Measurements from ENCODE around the gene IL12RB2.
"Not testable (repeated sequence)": the region's sequence is repeated elsewhere in the genome, so short reads cannot be mapped to it uniquely, and the experiment has no call there.

IL12RB2 gene

DNA sequence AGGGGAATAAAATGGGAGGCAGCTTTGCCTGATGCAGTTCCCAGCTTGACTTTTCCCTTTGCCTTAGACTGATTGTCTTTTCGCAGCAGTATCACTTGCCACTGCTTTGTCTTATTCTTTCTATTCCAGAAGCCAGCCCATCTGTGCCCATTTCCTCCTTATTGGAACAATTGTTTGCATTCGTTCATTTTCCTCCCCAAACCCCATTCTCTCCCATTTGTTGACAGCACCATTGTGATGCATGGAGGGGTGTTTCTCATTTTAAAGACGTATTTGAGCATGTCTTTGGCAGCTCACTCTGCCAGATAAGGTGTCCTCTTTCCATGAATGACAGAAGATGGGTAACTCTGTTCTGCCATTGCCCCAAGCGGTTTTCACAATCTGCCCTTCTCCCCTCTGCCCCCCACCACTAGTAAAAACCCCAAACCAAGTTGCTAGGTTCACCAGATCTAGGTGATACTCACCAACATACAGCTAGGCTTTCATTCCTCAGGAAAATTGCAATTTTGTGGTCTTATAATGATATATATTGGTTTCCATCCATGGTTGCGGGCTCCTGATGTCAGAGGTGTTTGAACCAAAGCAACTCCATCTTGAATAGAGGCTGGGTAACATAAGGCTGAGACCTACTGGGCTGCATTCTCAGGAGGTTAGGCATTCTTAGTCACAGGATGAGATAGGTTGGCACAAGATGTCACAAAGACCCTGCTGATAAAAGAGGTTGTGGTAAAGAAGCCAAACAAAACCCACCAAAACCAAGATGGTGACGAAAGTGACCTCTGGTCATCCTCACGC is 91.7 kb downstream of the IL12RB2 start:
- DNase-seq (ENCODE audit: low spot score) = no peak

DNA sequence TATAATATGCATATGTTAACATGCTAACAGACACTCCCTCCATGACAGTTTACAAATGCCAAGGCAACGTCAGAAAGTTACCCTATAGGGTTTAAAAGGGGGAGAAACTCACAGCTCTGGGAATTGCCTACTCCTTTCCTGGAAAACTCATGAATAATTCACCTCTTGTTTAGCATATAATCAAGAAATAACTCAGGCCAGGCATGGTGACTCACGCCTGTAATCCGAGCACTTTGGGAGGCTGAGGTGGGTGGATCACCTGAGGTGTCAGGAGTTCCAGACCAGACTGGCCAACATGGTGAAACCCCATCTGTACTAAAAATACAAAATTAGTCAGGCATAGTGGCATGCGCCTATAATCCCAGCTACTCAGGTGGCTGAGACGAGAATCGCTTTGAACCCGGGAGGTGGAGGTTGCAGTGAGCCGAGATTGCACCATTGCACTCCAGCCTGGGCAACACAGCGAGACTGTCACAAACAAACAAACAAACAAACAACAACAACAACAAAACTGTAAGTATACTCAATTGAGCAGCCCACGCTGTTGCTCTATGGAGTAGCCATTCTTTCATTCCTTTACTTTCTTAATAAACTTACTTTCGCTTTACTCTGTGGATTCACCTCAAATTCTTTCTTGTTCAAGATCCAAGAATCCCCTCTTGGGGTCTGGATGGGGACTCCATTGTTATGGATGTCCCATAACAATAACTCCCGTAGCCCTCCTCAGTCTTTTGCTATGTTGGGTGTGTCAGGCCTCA is 92.5 kb downstream of the IL12RB2 start:
- DNase-seq (ENCODE audit: low spot score) = peak; percentile 92

DNA sequence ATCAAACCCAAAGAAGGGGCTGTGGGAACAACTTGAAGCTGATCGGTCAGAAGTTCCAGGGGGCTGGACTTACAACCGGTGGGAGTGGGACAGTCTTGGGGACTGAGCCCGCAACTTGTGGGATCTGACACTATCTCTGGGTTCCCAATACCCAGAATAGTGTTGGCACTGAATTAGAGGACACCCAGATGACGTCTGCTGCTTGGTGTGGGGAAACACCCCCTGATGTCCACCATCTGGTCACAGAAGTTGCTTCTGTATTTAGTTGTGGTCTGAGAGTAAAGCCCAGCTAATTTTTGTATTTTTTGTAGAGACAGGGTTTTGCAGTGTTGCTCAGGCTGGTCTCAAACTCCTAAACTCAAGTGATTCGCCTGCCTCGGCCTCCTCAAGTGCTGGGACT is 93.8 kb downstream of the IL12RB2 start:
- DNase-seq (ENCODE audit: low spot score) = no peak

DNA sequence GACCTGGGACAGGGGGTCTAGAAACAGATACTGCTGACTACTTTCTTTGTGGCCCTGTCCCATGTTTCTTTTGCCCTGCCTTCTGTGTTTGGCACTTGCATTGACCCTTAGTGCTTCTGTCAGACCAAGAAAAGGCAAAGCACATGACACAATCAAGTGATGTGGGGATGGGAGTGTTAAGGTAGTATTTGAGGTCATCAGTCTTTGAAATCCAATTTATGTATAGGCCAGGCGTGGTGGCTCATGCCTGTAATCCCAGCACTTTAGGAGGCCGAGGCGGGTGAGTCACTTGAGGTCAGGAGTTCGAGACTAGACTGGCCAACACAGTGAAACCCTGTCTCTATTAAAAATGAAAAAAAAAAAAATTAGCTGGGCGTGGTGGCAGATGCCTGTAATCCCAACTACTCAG is 96.5 kb downstream of the IL12RB2 start:
- peak; percentile 37 for DNase-seq (ENCODE audit: low spot score)

DNA sequence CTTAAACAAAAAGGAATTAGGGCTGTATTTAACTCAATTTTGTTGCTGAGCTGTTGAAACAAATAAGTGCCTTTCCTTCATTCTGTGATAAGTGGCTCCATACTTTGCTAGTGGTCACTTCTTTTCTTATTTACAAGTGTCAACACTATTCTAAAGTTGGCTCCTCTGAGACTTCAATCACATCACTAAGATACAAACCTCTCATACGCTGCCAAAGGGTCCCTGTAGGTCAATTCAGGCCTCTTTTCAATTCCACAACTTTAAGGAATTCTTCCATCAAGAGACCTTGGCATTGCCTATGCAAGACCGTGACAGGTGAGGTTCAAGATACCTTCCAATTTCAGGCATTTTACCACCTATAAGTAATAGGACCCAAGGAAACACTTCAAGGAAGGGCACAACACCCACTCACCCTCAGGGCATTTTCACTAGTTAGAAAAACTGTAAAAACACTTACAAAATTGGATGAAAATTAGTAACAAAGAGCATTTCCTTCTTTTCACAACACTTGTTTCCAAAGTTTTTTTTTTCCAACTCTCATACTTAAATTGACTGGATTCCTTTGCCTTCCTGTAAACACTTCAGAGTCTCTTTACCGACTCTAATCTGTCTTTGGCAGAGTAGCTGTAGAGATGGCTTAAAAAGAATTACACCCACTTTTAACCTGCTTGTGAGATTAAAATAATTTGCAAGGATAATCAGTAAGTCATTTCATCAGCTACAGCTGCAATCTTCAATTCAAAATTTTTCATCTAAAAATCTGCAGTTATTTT is 98.0 kb downstream of the IL12RB2 start:
- DNase-seq (ENCODE audit: low spot score) = no peak

DNA sequence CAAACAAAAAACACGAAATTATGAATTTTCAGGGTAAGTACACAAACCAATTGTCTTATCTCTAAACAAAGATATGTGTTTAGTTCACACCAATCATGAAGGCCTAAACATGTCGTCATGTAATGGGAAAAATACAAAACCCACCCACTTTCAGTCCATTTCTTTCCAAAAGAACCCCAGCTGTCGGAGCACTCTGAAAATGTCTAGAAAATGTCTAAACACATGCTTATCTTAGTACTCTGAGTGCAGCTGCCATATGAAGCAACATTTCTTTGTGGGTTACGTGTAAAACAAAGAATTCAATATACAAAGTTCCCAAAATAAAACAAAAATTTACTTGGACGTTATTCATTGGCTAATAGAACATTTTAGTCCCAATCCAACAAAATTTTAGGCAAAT is 99.8 kb downstream of the IL12RB2 start:
- DNase-seq (ENCODE audit: low spot score) = no peak

DNA sequence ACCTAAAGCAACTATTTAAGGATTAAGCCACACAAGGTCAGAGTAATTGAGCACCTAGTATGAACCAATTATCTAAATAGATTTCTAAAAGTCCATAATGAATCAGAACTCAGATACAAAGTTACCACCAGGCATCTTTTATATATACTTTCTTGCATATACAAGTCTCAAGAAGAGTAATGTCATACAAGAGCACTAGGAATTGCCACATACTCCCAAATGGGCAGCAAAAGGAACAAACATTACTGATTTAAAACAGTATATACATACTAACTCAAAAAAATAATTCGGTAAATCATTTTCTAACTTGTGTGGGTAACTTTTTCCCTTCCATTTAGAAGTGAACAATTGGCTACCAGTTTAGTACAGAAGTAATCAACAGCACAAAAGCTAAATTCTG is 100.5 kb downstream of the IL12RB2 start:
- no peak for DNase-seq (ENCODE audit: low spot score)

DNA sequence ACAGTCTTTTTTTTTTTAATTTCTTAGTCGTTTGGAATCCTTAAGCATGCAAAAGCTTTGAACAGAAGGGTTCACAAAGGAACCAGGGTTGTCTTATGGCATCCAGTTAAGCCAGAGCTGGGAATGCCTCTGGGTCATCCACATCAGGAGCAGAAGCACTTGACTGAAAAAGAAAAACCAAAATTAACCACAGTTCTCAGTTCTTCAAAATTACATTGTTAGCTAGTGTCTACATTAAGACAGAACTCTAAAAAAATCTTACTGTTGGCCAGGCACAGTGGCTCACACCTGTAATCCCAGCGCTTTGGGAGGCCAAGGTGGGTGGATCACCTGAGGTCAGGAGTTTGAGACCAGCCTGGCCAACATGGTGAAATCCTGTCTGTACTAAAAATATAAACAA is 105.4 kb downstream of the IL12RB2 start:
- DNase-seq (ENCODE audit: low spot score) = not testable (repeated sequence)

DNA sequence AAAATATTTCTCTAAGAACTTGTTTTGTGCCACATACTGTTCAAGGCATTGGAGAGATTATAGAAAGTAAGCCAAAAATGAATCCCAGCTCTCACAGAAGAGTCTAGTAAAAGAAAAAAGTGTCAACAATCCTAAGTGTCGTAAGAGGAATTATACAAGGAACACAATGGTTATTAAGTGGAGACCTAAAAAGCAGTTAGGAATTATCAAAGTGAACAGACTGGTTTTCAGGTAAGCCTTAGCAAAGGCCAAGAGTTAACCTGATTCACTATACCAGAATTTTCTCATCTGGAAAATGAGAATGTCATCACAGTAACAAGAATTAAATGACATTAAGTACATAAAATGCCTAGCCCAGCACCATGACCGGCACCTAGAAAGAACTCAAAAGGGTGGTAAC is 106.9 kb downstream of the IL12RB2 start:
- DNase-seq (ENCODE audit: low spot score) = no peak

DNA sequence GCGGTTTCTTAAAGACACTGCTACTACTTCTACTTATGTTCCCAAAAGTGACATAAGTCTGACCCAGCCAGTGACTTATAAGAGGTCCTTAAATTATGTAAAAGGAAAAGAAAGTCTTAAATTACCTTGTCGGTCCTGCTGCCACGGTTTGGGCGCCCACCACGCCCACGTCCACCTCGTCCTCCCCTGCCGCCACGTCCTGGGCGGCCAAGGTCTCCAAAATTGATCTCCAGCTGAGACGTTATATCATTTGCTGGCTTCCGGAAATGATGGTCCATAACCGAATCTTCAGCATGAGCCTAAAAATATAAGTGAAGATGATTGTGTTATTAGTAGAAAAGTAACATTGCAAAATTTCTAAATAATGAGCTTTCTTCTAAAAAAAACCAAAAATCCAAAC is 107.4 kb downstream of the IL12RB2 start:
- DNase-seq (ENCODE audit: low spot score) = no peak

DNA sequence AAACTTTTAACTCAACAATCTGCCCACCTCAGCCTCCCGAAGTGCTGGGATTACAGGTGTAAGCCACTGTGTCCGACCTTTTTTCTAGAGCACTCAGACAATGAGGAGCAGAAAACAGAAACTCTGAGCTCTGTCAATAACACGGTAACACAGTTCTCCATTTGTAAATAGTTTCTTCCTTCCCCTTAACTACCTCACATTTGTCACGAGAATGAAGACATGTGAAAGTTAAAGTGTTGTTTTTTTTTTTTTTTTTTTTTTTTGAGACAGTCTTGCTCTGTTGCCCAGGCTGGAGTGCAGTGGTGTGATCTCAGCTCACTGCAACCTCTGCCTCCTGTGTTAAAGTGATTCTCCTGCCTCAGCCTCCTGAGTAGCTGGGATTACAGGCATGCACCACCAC is 110.1 kb downstream of the IL12RB2 start:
- not testable (repeated sequence) for DNase-seq (ENCODE audit: low spot score)

DNA sequence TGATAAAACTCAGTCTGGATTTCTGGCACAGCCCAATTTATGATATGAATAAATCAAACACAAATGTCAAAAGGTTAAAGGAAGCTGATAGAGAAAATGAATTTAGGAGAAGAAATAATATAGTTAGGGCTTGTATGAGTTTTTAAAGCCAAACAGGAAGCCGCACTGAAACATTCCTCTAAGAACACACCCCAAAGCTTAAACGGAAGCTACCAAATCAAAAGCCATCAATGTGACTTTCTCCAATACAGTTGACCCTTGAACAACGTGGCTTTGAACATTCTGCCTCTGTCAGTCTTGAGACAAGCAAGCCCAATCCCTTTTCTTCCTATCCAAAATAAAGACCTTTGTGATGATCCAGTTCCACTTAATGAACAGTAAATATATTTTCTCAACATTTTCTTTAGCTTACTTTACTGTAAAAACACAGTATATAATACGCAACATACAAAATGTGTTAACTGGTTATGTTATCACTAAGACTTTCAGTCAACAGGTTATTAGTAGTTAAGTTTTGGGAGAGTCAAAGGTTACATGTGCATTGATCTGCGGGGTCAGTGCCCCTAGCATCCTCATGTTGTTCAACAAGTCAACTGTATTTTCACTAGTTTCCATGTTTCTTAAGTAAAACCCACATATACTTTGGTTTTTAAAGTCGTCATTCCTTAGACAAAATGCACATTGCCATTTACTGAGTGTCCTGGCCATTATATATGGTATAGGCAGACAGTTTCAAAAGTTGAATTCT is 111.3 kb downstream of the IL12RB2 start:
- DNase-seq (ENCODE audit: low spot score) = no peak

DNA sequence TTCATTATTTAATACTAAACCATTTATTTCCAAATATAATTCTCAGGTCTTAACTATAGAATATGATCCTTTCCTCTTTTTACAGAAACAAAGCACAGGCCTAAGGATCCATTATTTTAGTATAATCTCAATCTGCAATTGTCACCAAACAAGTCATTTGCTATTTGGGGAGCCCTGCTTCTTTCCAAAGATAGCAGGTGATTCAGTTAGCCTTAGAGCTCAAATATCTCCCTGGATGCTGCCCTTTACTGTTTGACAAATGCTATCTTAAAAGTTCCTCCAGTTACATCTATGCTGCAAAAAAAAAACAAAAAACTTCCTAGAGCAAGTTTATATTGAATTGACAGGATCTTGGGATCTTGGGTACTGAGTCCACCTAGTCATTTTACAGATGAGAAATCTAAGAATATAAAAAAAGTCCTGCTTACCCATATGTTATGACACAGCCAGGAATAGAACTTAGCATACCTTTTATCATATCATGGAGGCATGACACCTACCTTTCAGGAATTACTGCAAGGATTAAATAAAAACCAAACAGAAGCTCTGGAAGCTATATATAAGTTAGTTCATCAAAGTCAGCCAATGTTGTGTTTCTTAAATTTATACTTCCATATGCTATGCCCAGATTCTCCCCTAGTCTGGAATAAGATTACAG is 113.3 kb downstream of the IL12RB2 start:
- DNase-seq (ENCODE audit: low spot score) = no peak

DNA sequence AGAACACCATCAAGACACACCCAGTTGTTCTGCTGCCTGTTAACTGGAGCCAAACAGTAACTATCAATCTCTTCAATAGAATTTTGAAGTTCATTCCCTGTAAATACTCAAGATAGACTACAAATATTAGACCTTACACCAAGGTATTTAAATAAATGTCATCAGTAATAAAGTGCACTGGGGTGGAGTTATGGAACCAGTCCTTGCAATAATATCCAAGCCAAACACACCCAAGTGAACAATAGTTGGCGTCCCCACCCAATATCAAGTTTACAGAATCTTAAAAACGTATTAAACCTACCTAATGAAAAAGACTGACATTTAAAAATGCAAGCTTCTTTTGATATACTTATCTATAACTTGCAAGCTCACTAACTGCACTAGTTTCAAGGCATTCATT is 119.8 kb downstream of the IL12RB2 start:
- DNase-seq (ENCODE audit: low spot score) = no peak

DNA sequence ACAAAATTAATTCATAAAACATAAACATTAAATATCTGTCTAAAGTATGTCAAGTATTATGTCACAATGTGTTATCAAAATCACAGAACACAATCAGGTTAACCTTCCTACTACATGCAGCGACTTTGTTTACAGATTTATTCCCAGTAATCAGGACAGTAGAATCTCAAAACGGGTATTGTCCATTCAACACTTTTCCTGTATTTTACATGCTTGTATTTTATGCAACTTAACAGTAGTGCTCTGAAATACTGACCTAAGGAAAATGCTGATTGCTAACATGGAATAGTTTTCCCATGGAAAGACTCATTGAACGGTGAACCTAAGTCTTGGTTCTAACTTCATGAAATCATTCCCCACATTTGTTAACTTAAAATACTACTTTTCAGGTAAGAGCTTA is 120.3 kb downstream of the IL12RB2 start:
- DNase-seq (ENCODE audit: low spot score) = no peak

DNA sequence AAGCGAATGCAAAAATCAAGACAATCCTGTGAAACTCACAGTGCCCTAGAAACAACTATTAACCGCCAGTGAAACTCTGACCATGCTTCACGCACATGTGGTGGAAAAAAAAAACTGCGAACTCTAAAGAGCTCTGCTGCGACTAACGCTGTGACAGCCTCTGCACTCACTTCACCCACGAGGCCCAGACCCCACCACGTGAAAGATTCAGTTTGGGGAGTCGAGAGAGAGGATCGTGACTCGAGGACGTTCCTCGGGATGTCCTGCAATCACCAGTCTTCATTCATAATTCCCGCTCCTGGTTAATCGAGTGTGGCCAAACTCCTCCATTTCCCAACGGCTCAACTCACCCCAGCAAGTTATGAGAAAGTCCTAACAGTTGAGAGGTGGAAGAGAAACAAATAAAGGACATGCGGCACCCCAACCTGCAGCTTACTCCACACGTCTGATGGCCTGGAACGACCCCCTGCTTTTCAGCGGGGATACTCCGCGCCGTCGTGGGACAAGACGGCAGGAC is 121.4 kb downstream of the IL12RB2 start:
- peak; percentile 15 for DNase-seq (ENCODE audit: low spot score)

DNA sequence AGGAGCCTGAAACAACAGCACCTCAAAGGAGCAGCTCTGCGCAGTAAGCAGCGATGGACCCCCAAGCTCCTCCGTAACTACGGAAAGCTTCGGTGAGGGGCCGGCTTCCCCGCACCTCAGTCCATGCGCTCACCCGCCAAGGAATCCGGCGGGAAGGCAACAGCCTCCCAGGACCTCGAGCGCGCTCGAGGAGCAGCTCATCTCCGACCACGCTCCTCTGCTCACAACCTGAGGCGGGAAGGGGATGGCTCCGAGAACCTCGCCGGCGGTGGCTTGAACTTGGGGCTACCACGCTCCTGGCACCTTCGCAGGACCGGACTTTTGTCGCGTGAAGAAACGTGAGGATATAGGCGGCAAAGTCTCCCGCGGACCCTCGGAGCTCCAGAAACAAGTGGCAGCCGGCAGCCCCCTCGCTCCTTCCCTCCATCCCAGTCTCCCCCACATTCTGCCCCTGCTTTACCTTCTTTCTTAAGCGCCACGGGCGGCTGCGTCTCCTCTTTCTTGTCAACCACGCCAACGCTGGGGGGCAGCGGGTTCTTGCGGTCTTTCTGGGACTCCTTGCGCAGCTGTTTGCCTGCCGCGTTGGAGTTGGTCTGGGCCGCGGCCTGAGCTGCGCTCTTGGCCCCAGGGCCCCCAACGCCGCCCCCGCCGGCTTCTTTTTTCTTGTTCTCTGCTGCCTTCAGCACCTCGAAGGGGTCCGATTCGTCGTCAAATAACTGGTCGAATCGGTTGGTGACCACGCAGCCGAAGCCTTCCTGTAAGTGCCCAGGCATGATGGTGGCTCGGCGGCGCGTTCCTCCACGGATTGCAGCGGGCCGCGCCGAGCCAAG is 122.1 kb downstream of the IL12RB2 start:
- peak; percentile 32 for DNase-seq (ENCODE audit: low spot score)

DNA sequence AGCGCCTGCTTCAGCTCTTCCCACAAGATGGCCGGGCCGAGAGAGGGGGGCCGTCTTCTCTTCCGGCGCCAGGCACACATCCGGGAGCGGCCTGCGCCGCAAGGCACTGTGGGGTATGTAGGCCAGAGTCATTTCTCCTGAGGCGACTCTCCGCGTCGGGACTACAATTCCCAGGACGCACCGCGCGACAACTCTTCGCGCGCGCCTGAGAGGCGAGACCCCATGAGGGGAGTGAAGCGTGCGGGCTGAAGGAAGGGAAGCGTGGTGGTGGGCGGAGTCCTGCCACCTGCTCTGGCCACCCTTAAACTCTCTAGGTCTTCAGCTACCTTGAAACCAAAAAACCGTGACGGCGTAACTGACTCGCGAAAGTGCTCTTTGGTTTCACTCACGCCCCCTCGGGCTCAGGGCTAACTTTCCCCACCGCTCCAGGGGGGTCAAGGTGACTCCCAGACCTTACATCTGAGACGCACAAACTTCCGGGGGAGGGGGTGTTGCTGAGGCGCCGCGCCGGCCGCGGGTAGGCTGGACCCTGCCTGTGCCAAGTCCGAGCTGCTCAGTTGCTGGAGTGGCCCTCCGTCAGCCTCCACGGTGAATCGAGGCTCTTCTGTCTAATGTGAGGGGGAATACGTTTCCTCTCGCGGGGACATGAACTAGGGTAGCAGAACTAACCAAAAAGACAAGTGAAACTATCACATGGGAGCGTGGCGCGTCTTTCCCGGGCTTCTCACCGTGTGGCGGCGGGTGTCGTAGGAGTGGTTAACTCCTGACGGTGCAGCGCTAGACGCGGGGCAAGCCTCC is 122.9 kb downstream of the IL12RB2 start, which contains the start of gene SERBP1:
SERBP1 (minus strand) TSS at position 45 of the 798 bp plus-strand sequence. CDS start 102 bp downstream, outside the sequence.
- peak; percentile 98 for DNase-seq (ENCODE audit: low spot score)

DNA sequence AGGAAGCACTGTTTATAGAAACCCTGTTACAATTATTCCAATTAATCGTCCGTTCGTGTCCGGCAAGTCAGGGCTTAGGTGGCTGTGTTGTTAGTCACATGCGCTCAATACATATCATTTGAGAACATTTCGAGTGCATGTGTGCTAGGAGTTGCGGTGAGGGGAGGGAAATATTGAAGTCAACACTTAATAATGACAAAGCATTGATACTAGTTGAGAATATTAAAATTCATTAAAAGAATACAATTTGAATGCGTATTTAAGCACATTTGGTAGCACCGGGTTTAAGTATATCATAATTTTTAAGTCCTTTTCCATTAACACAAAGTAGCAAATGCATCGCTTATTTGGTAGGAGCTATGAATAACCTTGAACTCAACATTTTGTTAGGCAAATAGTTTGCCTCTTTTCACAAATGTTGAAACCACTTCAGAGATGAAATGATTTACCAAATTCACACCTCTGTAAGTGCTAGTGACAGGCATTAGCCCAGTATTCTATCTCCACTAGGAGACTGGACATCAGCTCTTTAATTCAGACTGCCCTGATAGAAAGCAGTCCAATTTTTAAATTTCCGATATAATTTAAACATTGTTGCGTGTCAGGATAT is 123.6 kb downstream of the IL12RB2 start:
- no peak for DNase-seq (ENCODE audit: low spot score)

All from kidney tubule cell (primary cell).